Stimulated activated CD8-positive, alpha-beta memory T cell treated with anti-CD3 and anti-CD28 coated beads, Interleukin-12 subunit alpha, Interleukin-12 subunit beta, amount 100 ng/mL, for 24 hours (primary cell): ENCODE results near the gene RRAS.
"Not testable (repeated sequence)": the region's sequence is repeated elsewhere in the genome, so short reads cannot be mapped to it uniquely, and the experiment has no call there.

Experiments
- DNase-seq: peaks from one replicate; pipeline ENCODE4 v3.0.0-alpha.2; 2020; ENCODE audit errors: extremely low read depth

Gene RRAS

GRCh38 chr19:49632576-49632975 lies 7.4 kb downstream of the RRAS start:
- no peak for DNase-seq

- no peak for DNase-seq
These were observed 8.2 kb downstream of the RRAS start for GRCh38 chr19:49631610-49632192.

DNA sequence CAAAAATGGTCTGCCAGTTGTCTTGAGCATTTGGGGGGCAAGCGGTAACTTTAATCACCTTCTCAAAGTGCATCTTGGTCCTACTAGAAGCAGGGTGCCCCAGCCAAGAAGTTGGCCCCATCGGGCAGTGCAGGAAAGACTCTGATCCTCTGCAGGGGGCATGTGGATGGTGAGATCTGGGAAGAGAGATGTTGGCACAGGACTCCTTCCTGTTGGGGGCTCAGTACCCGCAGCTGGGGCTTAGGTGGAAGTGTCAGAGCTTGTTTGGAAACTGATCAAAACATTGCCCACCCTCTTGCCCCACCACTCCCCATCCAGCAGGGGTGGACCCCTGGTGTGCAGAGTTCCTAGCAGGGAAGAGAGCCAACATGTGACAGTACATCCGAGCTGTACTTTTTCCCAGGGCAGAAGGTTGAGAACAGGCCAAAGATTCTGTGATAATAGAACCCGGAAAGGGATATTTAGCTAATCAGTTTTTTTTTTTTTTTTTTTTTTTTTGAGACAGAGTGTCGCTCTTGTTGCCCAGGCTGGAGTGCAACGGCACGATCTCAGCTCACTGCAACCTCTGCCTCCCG lies 8.8 kb downstream of the RRAS start:
- DNase-seq = no peak

GRCh38 chr19:49629659-49630058 lies 10.3 kb downstream of the RRAS start:
- DNase-seq = no peak

- no peak for DNase-seq
These were observed 13.7 kb downstream of the RRAS start for GRCh38 chr19:49626226-49626625.

GRCh38 chr19:49624967-49625910 lies 14.7 kb downstream of the RRAS start:
- DNase-seq = no peak

DNA sequence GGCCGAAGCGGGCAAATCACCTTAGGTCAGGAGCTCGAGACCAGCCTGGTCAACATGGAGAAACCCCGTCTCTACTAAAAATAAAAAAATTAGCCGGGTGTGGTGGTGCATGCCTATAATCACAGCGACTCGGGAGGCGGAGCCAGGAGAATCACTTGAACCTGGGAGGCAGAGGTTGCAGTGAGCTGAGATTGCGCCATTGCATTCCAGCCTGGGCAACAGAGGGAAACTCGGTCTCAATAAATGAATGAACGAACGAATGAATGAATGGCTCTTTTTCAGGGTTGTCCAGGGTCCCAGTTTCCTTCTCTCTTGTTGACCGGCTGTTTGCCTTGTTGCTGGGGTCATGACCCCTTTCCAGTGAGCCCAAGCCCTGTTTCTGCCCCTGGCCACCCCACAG lies 22.1 kb downstream of the RRAS start:
- not testable (repeated sequence) for DNase-seq

GRCh38 chr19:49616945-49617344 lies 23.0 kb downstream of the RRAS start:
- no peak for DNase-seq

- DNase-seq = no peak
These were observed 23.4 kb downstream of the RRAS start for GRCh38 chr19:49616532-49616931.

- no peak for DNase-seq
These were observed 24.1 kb downstream of the RRAS start for GRCh38 chr19:49615861-49616260.

GRCh38 chr19:49614096-49614833 lies 25.7 kb downstream of the RRAS start:
- DNase-seq = no peak

GRCh38 chr19:49613374-49613773 lies 26.6 kb downstream of the RRAS start:
- DNase-seq = no peak

DNA sequence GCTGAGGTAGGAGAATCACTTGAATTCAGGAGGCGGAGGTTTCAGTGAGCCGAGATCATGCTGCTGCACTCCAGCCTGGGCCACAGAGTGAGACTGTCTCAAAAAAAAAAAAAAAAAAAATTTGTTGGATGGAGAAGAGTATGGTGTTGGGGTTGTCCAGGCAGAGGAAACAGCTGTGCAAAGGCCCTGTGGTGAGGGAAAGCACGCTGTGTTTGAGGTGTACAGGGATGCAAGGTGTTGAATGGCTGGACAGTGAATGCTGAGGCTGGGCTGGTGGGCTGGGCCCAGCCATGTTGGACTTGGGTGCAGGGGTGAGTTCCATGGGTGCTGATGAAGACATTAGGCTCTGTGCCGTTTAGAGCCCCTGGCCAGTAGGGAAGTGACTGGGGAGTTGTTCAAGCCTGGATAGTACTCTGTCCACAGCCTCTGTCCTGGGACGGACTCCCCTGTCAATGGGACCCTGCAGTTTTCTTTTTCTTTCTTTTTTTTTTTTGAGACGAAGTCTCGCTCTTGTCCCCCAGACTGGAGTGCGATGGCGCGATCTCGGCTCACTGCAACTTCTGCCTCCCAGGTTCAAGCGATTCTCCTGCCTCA lies 30.3 kb downstream of the RRAS start:
- DNase-seq = no peak

DNA sequence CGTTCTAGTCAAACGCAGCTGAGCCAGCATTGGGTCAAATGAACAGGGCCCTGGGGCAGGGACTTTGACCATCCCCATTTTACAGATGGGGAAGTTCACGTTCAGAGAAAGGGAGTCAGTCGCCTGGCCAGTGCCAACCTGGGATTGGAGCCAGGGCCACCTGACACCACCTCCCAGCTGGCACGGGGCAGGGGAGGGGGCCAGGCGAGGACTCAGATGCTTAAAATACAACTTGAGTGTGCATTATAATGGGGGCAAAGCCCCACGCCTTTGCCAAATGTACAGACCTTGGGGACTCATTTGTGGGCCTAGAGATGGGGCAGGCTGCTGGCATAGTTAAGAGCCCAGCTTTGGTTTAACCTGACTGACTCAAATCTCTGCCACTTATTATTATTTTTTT lies 34.3 kb downstream of the RRAS start:
- no peak for DNase-seq

GRCh38 chr19:49602806-49603205 lies 37.1 kb downstream of the RRAS start:
- no peak for DNase-seq

DNA sequence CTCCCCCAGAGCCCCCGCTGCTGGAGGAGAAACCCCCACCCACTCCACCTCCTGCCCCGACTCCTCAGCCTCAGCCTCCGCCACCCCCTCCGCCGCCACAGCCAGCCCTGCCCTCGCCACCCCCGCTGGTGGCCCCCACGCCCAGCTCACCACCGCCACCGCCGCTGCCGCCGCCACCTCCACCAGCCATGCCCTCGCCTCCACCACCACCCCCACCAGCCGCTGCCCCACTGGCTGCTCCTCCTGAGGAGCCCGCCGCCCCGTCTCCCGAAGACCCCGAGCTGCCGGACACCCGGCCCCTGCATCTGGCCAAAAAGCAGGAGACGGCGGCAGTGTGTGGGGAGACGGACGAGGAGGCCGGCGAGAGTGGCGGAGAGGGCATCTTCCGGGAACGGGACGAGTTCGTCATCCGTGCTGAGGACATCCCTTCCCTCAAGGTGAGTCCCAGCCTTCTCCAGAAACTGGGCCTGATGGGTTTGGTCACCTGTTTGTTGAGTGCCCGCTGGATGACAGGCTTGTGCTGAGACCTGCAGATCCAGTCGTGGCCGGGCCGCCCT lies 38.4 kb downstream of the RRAS start:
- DNase-seq = no peak

DNA sequence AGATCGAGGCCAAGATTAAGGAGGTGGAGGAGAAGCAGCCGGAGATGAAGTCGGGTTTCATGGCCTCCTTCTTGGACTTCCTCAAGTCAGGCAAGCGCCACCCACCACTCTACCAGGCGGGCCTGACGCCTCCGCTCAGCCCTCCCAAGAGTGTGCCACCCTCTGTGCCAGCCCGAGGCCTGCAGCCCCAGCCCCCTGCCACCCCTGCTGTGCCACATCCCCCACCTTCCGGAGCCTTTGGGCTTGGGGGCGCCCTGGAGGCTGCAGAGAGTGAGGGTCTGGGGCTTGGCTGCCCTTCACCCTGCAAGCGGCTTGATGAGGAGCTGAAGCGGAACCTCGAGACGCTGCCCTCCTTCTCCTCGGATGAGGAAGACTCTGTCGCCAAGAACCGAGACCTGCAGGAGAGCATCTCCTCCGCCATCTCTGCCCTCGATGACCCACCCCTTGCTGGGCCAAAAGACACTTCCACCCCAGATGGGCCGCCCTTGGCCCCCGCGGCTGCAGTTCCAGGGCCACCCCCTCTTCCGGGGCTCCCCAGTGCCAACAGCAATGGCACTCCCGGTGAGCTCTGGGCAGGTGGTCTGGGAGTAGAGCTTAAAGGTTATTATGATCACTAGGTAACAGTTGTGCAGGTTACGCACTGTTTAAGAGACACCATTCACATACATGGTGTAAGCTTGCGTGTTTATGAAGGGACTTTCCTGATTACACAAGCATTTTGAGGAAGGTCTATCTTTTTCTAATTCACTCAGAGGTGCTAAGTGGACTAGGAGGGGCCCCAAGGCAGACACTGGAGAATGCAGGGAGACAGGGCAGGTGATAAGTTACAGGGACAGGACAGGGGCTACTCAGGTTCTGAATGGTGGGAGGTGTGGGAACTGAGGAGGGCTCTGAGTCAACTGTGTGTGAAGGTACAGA lies 40.3 kb downstream of the RRAS start:
- no peak for DNase-seq

GRCh38 chr19:49597703-49597974 lies 42.3 kb downstream of the RRAS start:
- DNase-seq = no peak

- no peak for DNase-seq
These were observed 42.8 kb downstream of the RRAS start for GRCh38 chr19:49596954-49597702.

GRCh38 chr19:49596407-49596806 lies 43.5 kb downstream of the RRAS start:
- DNase-seq = no peak
